K562 (cell line): ENCODE results near the gene WWP2. TPM values are rescaled to one million over a fixed set of nuclear protein-coding genes. Genes with fewer than 3 reads are reported as not detected.

ENCODE experiments used
- ARID1B ChIP-seq: fragments of 450-650 bp; IDR thresholded peaks from 2 replicates; pipeline ENCODE4 v1.6.1; 2016; ENCODE audit warnings: antibody characterized with exemption, mild to moderate bottlenecking, inconsistent platforms
- ATF7 ChIP-seq: fragments of 450-650 bp; IDR thresholded peaks from 2 replicates; pipeline ENCODE4 v1.7.1; 2014; ENCODE audit warnings: mild to moderate bottlenecking, moderate library complexity
- C11orf30 ChIP-seq: fragments of 450-650 bp; IDR thresholded peaks from 2 replicates; pipeline ENCODE4 v1.6.1; 2016; ENCODE audit warnings: low read depth, mild to moderate bottlenecking
- ELF1 ChIP-seq: fragments of 200-800 bp; sonication (Bioruptor generic); IDR thresholded peaks from 2 replicates; pipeline ENCODE4 v1.6.1; 2016; ENCODE audit warnings: missing genetic modification characterization, missing compliant biosample characterization
- EP300 ChIP-seq: IDR thresholded peaks from 2 replicates; pipeline ENCODE4 v1.6.1; 2012; ENCODE audit warnings: low read length, improper control_type of control experiment
- EP400 ChIP-seq: fragments of 450-650 bp; IDR thresholded peaks from 2 replicates; pipeline ENCODE4 v1.6.1; 2017; ENCODE audit warnings: antibody characterized with exemption, mild to moderate bottlenecking, moderate library complexity
- GTF3C2 ChIP-seq: IDR thresholded peaks from 3 replicates; pipeline ENCODE4 v1.6.1; 2011; ENCODE audit warnings: borderline replicate concordance, mild to moderate bottlenecking, moderate library complexity; ENCODE audit not compliant: insufficient read length; ENCODE audit errors: extremely low read depth
- ILF3 ChIP-seq: fragments of 450-650 bp; IDR thresholded peaks from 2 replicates; pipeline ENCODE4 v1.6.1; 2018; ENCODE audit warnings: antibody characterized with exemption, mild to moderate bottlenecking, moderate library complexity, borderline replicate concordance
- MLLT1 ChIP-seq, 2 experiments: fragments of 450-650 bp; IDR thresholded peaks; 2 replicates each; pipeline ENCODE4 v1.6.1; 2016
- NELFE ChIP-seq: IDR thresholded peaks from 2 replicates; pipeline ENCODE4 v1.6.1; 2011; ENCODE audit warnings: mild to moderate bottlenecking; ENCODE audit not compliant: insufficient read depth, insufficient read length
- NFATC3 ChIP-seq: fragments of 450-650 bp; IDR thresholded peaks from 2 replicates; pipeline ENCODE4 v1.6.1; 2017; ENCODE audit warnings: mild to moderate bottlenecking
- PBX2 ChIP-seq, 2 experiments: IDR thresholded peaks in 1 of 2; conservative IDR thresholded peaks in 1 of 2; 2 replicates each; pipeline ENCODE4 v1.6.1; 2016; ENCODE audit warnings: low read depth in 2 of 2, mild to moderate bottlenecking in 1 of 2, missing compliant biosample characterization in 1 of 2, missing genetic modification characterization in 1 of 2, moderate library complexity in 1 of 2
- PHB ChIP-seq: fragments of 250-450 bp; sonication (Bioruptor Pico); IDR thresholded peaks from 2 replicates; pipeline ENCODE4 v1.5.0; 2021
- SMAD1 ChIP-seq: fragments of 150-350 bp; IDR thresholded peaks from 2 replicates; pipeline ENCODE4 v1.6.1; 2014; ENCODE audit warnings: low read length, low read depth; ENCODE audit not compliant: partially characterized antibody
- SMARCA5 ChIP-seq: fragments of 450-650 bp; IDR thresholded peaks from 2 replicates; pipeline ENCODE4 v1.6.1; 2016
- TAF15 ChIP-seq: fragments of 200-400 bp; formaldehyde crosslinking; IDR thresholded peaks from 2 replicates; pipeline ENCODE4 v1.6.1; 2017; ENCODE audit warnings: mild to moderate bottlenecking, low read depth, low read length, moderate library complexity
- TEAD2 ChIP-seq: fragments of 450-650 bp; IDR thresholded peaks from 2 replicates; pipeline ENCODE4 v1.6.1; 2016; ENCODE audit warnings: missing genetic modification characterization, control low read depth, missing compliant biosample characterization
- ZFX ChIP-seq: sonication (generic); formaldehyde crosslinking; IDR thresholded peaks from 2 replicates; pipeline ENCODE4 v1.8.0; 2022; ENCODE audit warnings: mild to moderate bottlenecking, missing genetic modification reagents, moderate library complexity
- ZNF184 ChIP-seq: sonication (generic); formaldehyde crosslinking; IDR thresholded peaks from 2 replicates; pipeline ENCODE4 v1.5.0; 2020; ENCODE audit warnings: missing genetic modification reagents
- ZNF239 ChIP-seq: fragments of 250-450 bp; sonication (Bioruptor Pico); IDR thresholded peaks from 2 replicates; pipeline ENCODE4 v1.4.0; 2020; ENCODE audit warnings: mild to moderate bottlenecking
- ZNF511 ChIP-seq: sonication (generic); formaldehyde crosslinking; IDR thresholded peaks from 2 replicates; pipeline ENCODE4 v1.8.0; 2022; ENCODE audit warnings: mild to moderate bottlenecking, missing genetic modification reagents
- ZNF551 ChIP-seq: fragments of 250-450 bp; sonication (Bioruptor Pico); IDR thresholded peaks from 2 replicates; pipeline ENCODE4 v1.5.0; 2021; ENCODE audit warnings: mild to moderate bottlenecking, moderate library complexity
- ZNF717 ChIP-seq: fragments of 250-450 bp; sonication (Bioruptor Pico); IDR thresholded peaks from 2 replicates; pipeline ENCODE4 v1.5.0; 2021
- polyA plus RNA-seq, 8 experiments: library from polyadenylated mRNA; depleted of rRNA in 4 of 8; stranded (reverse) in 5 of 8; unstranded in 3 of 8; fragments of >200 nt; fragmentation: Nextera tagmentation in 2 of 8; fragmentation: Illumina TruSeq in 1 of 8; extraction: Ambion mirVana in 2 of 8; extraction: Trizol in 1 of 8; gene quantifications; 2 replicates each; pipeline versions ENCODE4 v1.2.1 to v1.2.3, GENCODE V29; 2011 to 2014; ENCODE audit warnings: inconsistent platforms in 1 of 8, missing spikeins in 1 of 8
- total RNA-seq, 7 experiments: library from RNA; depleted of rRNA in 6 of 7; stranded (reverse); fragments of >200 nt in 6 of 7; fragmentation: Illumina TruSeq in 2 of 7; extraction: Trizol in 2 of 7; gene quantifications; 2 replicates each; pipeline versions ENCODE4 v1.2.1 to v1.2.3, GENCODE V29; 2011 to 2021; ENCODE audit warnings: low replicate concordance in 1 of 7

The WWP2 gene
- total and polyA plus RNA-seq, 9 of the 15 experiments (the other 6 are each of a cell fraction or from before 2014, with no cell fraction given), result 1.9 to 34.4 (median 14.6) TPM

DNA sequence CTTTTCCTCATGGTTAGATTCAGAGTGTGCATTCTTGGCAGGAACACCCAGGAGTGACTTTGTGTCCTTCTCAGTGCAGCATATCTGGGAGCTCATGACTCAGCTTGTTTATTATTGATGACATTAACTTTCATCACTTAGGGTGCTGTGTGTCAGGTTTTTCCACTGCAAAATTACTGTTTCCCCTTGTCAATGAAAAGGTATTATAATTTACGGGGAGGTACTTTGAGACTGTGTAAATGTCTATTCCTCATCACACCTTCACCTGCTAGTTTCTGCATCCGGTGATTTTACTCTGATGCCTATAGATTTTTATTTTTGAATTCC lies 50.5 kb downstream of the WWP2 start (continued):
- TF ChIP-seq SMAD1 (no peak), PBX2 (CRISPR knock-in tag; IDR thresholded peaks at IDR 0.05; ENCODE audit: low read depth) (peak; percentile 27; the same call in 1 of the 2 replicates), PBX2 (tag; conservative IDR thresholded peaks at IDR 0.05; ENCODE audit: low read depth) (peak; percentile 96), ZNF239 (peak; percentile 33; the same call in 1 of the 2 replicates), C11orf30 (peak; percentile 96), ZNF511 (CRISPR knock-in tag) (no peak), ARID1B (peak; percentile 75), SMARCA5 (no peak), TAF15 (no peak), EP300 (peak; percentile 78), ZFX (CRISPR knock-in tag) (no peak), GTF3C2 (no peak), ZNF717 (no peak), NFATC3 (peak; percentile 87; the same call in 1 of the 2 replicates), ZNF551 (CRISPR knock-in tag) (no peak), EP400 (peak; percentile 36; the same call in 1 of the 2 replicates), ZNF184 (CRISPR knock-in tag) (no peak), ELF1 (no peak), PHB (CRISPR knock-in tag) (no peak), MLLT1 (IDR thresholded peaks at IDR 0.05) (no peak), ILF3 (no peak), ATF7 (peak; percentile 45; the same call in 1 of the 2 replicates), TEAD2 (tag) (no peak), NELFE (no peak)
